ENCODE measurements around the gene GRIA1. TPM values are rescaled to one million over a fixed set of nuclear protein-coding genes. Genes with fewer than 3 reads are reported as not detected.

Gene GRIA1
- polyA plus RNA-seq, 4 donors, result 0.03 to 0.04 TPM; not detected in 2

DNA sequence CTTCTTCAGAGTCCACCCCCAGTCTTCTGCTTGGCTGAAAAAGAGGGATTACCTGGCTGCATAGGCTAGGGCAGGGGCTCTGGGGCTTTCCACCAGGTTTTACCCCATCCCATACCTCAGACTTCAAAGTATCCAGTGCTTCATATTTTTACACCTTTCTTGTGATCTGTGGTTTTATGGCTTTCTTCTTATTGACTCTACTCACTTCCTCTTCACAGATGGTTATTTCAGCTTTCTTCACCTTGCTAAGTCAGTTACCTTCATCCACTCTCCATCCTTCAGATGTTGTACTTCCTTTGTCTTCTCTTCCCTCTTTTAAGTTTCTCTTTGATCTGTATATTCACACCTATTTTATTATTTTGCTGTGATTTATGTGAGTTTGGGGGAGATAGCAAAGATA, 104.3 kb downstream of the GRIA1 start:
- Histone ChIP-seq H3K27ac (ENCODE audit: low read depth in 1 of 3, low read length in 2 of 3) (no peak overlapping the region), H3K9me3 (ENCODE audit: control insufficient read depth in 2 of 2, insufficient read depth in 1 of 2, low read depth in 1 of 2, low read length in 1 of 2) (no peaks in the 10 kb centered on the region)
- no peak for FAIRE-seq

GRCh38 chr5:153598099-153598498, 107.6 kb downstream of the GRIA1 start:
- no peaks in the 10 kb centered on the region for H3K4me1 ChIP-seq (ENCODE audit: control insufficient read depth in 3 of 3, insufficient read depth in 2 of 3, low read depth in 1 of 3, low read length in 2 of 3)
- H3K27me3 ChIP-seq (ENCODE audit: control insufficient read depth in 3 of 3, insufficient read depth in 3 of 3, low read length in 3 of 3), result peaks cover 0 to 3% (median 0%) of the 10 kb centered on the region in 3 donors
- FAIRE-seq, result no peak
- no peaks in the 10 kb centered on the region for H3K36me3 ChIP-seq (ENCODE audit: control insufficient read depth in 3 of 3, insufficient read depth in 2 of 3, low read depth in 1 of 3, low read length in 3 of 3)
- H3K9me3 ChIP-seq (ENCODE audit: control insufficient read depth in 2 of 2, insufficient read depth in 1 of 2, low read depth in 1 of 2, low read length in 1 of 2), result no peaks in the 10 kb centered on the region
- no peak overlapping the region for H3K27ac ChIP-seq (ENCODE audit: low read depth in 1 of 3, low read length in 2 of 3)
- no peak overlapping the region for H3K4me3 ChIP-seq (ENCODE audit: low read depth in 1 of 3, low read length in 3 of 3)
- DNase-seq, result no peak

More for the DNA sequence above, 104.3 kb downstream of the GRIA1 start:
- H3K4me3 ChIP-seq (ENCODE audit: low read depth in 1 of 3, low read length in 3 of 3), result no peak overlapping the region
- H3K4me1 ChIP-seq (ENCODE audit: control insufficient read depth in 3 of 3, insufficient read depth in 2 of 3, low read depth in 1 of 3, low read length in 2 of 3), result no peaks in the 10 kb centered on the region
- no peaks in the 10 kb centered on the region for H3K36me3 ChIP-seq (ENCODE audit: control insufficient read depth in 3 of 3, insufficient read depth in 2 of 3, low read depth in 1 of 3, low read length in 3 of 3)
- H3K27me3 ChIP-seq (ENCODE audit: control insufficient read depth in 3 of 3, insufficient read depth in 3 of 3, low read length in 3 of 3), result peaks cover 0 to 3% (median 0%) of the 10 kb centered on the region in 3 donors
- no peak for DNase-seq

GRCh38 chr5:153601377-153601776, 110.9 kb downstream of the GRIA1 start:
- DNase-seq (no peak), FAIRE-seq (no peak)
- H3K27ac ChIP-seq (ENCODE audit: low read depth in 1 of 3, low read length in 2 of 3), result no peak overlapping the region
- WGBS, 3 donors, result 48 to 62% (median 54%) methylated on average over 1 of the region's 1 CpG
- H3K4me3 ChIP-seq (ENCODE audit: low read depth in 1 of 3, low read length in 3 of 3), result no peak overlapping the region
- H3K27me3 ChIP-seq (ENCODE audit: control insufficient read depth in 3 of 3, insufficient read depth in 3 of 3, low read length in 3 of 3), result peaks cover 0 to 3% (median 0%) of the 10 kb centered on the region in 3 donors
- H3K4me1 ChIP-seq (ENCODE audit: control insufficient read depth in 3 of 3, insufficient read depth in 2 of 3, low read depth in 1 of 3, low read length in 2 of 3), result no peaks in the 10 kb centered on the region
- H3K9me3 ChIP-seq (ENCODE audit: control insufficient read depth in 2 of 2, insufficient read depth in 1 of 2, low read depth in 1 of 2, low read length in 1 of 2), result no peaks in the 10 kb centered on the region
- H3K36me3 ChIP-seq (ENCODE audit: control insufficient read depth in 3 of 3, insufficient read depth in 2 of 3, low read depth in 1 of 3, low read length in 3 of 3), result no peaks in the 10 kb centered on the region

GRCh38 chr5:153605386-153605785, 114.9 kb downstream of the GRIA1 start:
- 69 to 78% (median 73%) methylated on average over 1 of the region's 1 CpG for WGBS, 3 donors
- H3K27me3 ChIP-seq (ENCODE audit: control insufficient read depth in 3 of 3, insufficient read depth in 3 of 3, low read length in 3 of 3), result no peaks in the 10 kb centered on the region
- H3K4me3 ChIP-seq (ENCODE audit: low read depth in 1 of 3, low read length in 3 of 3), result no peak overlapping the region
- H3K36me3 ChIP-seq (ENCODE audit: control insufficient read depth in 3 of 3, insufficient read depth in 2 of 3, low read depth in 1 of 3, low read length in 3 of 3), result no peaks in the 10 kb centered on the region
- no peak overlapping the region for H3K27ac ChIP-seq (ENCODE audit: low read depth in 1 of 3, low read length in 2 of 3)
- DNase-seq (no peak), FAIRE-seq (no peak)
- no peaks in the 10 kb centered on the region for H3K9me3 ChIP-seq (ENCODE audit: control insufficient read depth in 2 of 2, insufficient read depth in 1 of 2, low read depth in 1 of 2, low read length in 1 of 2)
- H3K4me1 ChIP-seq (ENCODE audit: control insufficient read depth in 3 of 3, insufficient read depth in 2 of 3, low read depth in 1 of 3, low read length in 2 of 3), result no peaks in the 10 kb centered on the region

GRCh38 chr5:153610009-153610408, 119.5 kb downstream of the GRIA1 start:
- FAIRE-seq, result no peak
- Histone ChIP-seq H3K9me3 (ENCODE audit: control insufficient read depth in 2 of 2, insufficient read depth in 1 of 2, low read depth in 1 of 2, low read length in 1 of 2) (no peaks in the 10 kb centered on the region), H3K27me3 (ENCODE audit: control insufficient read depth in 3 of 3, insufficient read depth in 3 of 3, low read length in 3 of 3) (no peaks in the 10 kb centered on the region), H3K4me1 (ENCODE audit: control insufficient read depth in 3 of 3, insufficient read depth in 2 of 3, low read depth in 1 of 3, low read length in 2 of 3) (no peaks in the 10 kb centered on the region), H3K4me3 (ENCODE audit: low read depth in 1 of 3, low read length in 3 of 3) (no peak overlapping the region), H3K36me3 (ENCODE audit: control insufficient read depth in 3 of 3, insufficient read depth in 2 of 3, low read depth in 1 of 3, low read length in 3 of 3) (no peaks in the 10 kb centered on the region), H3K27ac (ENCODE audit: low read depth in 1 of 3, low read length in 2 of 3) (no peak overlapping the region)
- no peak for DNase-seq

GRCh38 chr5:153610811-153611210, 120.3 kb downstream of the GRIA1 start:
- DNase-seq (no peak), FAIRE-seq (no peak)
- 59 to 82% (median 76%) methylated on average over 3 of the region's 3 CpGs for WGBS, 3 donors

DNA sequence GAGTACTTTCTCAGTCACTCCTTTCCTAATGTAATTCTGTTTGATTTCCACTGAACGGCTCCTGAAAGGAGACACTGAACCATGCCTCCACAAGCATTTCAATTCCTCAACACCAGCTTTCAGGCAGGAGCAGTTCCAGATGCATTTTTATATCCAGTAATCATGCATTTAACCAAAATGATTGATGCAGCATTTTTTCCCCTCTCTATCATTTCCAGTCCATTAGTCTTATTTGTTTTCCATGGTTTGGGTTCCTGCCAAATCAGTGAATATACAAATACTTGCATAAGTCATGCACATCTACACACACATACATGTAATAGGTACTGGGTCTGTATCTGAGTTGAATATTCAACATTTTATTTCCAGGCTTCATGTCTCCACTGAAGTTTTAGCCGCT, 122.7 kb downstream of the GRIA1 start:
- no peaks in the 10 kb centered on the region for H3K36me3 ChIP-seq (ENCODE audit: control insufficient read depth in 3 of 3, insufficient read depth in 2 of 3, low read depth in 1 of 3, low read length in 3 of 3)
- no peaks in the 10 kb centered on the region for H3K27me3 ChIP-seq (ENCODE audit: control insufficient read depth in 3 of 3, insufficient read depth in 3 of 3, low read length in 3 of 3)
- FAIRE-seq (no peak), DNase-seq (no peak)
- no peaks in the 10 kb centered on the region for H3K4me1 ChIP-seq (ENCODE audit: control insufficient read depth in 3 of 3, insufficient read depth in 2 of 3, low read depth in 1 of 3, low read length in 2 of 3)
- no peak overlapping the region for H3K4me3 ChIP-seq (ENCODE audit: low read depth in 1 of 3, low read length in 3 of 3)
- no peak overlapping the region for H3K27ac ChIP-seq (ENCODE audit: low read depth in 1 of 3, low read length in 2 of 3)
- 72 to 81% (median 80%) methylated on average over 2 of the region's 2 CpGs for WGBS, 3 donors
- no peaks in the 10 kb centered on the region for H3K9me3 ChIP-seq (ENCODE audit: control insufficient read depth in 2 of 2, insufficient read depth in 1 of 2, low read depth in 1 of 2, low read length in 1 of 2)

More at GRCh38 chr5:153610811-153611210, 120.3 kb downstream of the GRIA1 start:
- Histone ChIP-seq H3K9me3 (ENCODE audit: control insufficient read depth in 2 of 2, insufficient read depth in 1 of 2, low read depth in 1 of 2, low read length in 1 of 2) (no peaks in the 10 kb centered on the region), H3K36me3 (ENCODE audit: control insufficient read depth in 3 of 3, insufficient read depth in 2 of 3, low read depth in 1 of 3, low read length in 3 of 3) (no peaks in the 10 kb centered on the region), H3K4me1 (ENCODE audit: control insufficient read depth in 3 of 3, insufficient read depth in 2 of 3, low read depth in 1 of 3, low read length in 2 of 3) (no peaks in the 10 kb centered on the region), H3K27me3 (ENCODE audit: control insufficient read depth in 3 of 3, insufficient read depth in 3 of 3, low read length in 3 of 3) (no peaks in the 10 kb centered on the region), H3K27ac (ENCODE audit: low read depth in 1 of 3, low read length in 2 of 3) (no peak overlapping the region), H3K4me3 (ENCODE audit: low read depth in 1 of 3, low read length in 3 of 3) (no peak overlapping the region)

- DNase-seq (no peak), FAIRE-seq (no peak)
- Histone ChIP-seq H3K4me1 (ENCODE audit: control insufficient read depth in 3 of 3, insufficient read depth in 2 of 3, low read depth in 1 of 3, low read length in 2 of 3) (no peaks in the 10 kb centered on the region), H3K4me3 (ENCODE audit: low read depth in 1 of 3, low read length in 3 of 3) (no peak overlapping the region), H3K9me3 (ENCODE audit: control insufficient read depth in 2 of 2, insufficient read depth in 1 of 2, low read depth in 1 of 2, low read length in 1 of 2) (no peaks in the 10 kb centered on the region), H3K27ac (ENCODE audit: low read depth in 1 of 3, low read length in 2 of 3) (no peak overlapping the region), H3K27me3 (ENCODE audit: control insufficient read depth in 3 of 3, insufficient read depth in 3 of 3, low read length in 3 of 3) (no peaks in the 10 kb centered on the region), H3K36me3 (ENCODE audit: control insufficient read depth in 3 of 3, insufficient read depth in 2 of 3, low read depth in 1 of 3, low read length in 3 of 3) (no peaks in the 10 kb centered on the region)
- 74 to 85% (median 75%) methylated on average over 8 of the region's 8 CpGs for WGBS, 3 donors
These were observed 123.2 kb downstream of the GRIA1 start for GRCh38 chr5:153613672-153614071.

DNA sequence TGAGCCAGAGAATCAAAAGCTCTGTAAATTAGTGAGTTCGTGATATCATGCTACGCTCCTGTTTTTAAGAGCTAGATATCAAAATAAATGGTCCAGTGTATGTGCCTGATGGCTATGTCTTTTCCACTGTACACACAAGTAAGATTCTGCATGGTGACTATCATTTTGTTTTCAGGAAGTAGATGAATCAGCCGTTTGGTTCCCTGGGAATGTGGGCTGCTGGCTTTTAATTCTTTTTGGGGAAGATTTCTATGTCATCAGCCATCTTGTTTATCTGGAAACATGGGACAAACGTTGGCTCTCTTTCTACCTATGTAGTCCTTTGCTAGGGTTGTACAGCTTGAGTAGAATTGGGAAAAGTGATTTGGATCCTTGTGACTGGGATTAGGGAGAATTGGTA, 126.7 kb downstream of the GRIA1 start:
- Histone ChIP-seq H3K4me1 (ENCODE audit: control insufficient read depth in 3 of 3, insufficient read depth in 2 of 3, low read depth in 1 of 3, low read length in 2 of 3) (no peaks in the 10 kb centered on the region), H3K27me3 (ENCODE audit: control insufficient read depth in 3 of 3, insufficient read depth in 3 of 3, low read length in 3 of 3) (no peaks in the 10 kb centered on the region), H3K27ac (ENCODE audit: low read depth in 1 of 3, low read length in 2 of 3) (no peak overlapping the region), H3K4me3 (ENCODE audit: low read depth in 1 of 3, low read length in 3 of 3) (no peak overlapping the region), H3K9me3 (ENCODE audit: control insufficient read depth in 2 of 2, insufficient read depth in 1 of 2, low read depth in 1 of 2, low read length in 1 of 2) (no peaks in the 10 kb centered on the region), H3K36me3 (ENCODE audit: control insufficient read depth in 3 of 3, insufficient read depth in 2 of 3, low read depth in 1 of 3, low read length in 3 of 3) (no peaks in the 10 kb centered on the region)
- no peak for DNase-seq
- FAIRE-seq, result no peak
- 43 to 77% (median 73%) methylated on average over 4 of the region's 4 CpGs for WGBS, 3 donors

Data from small intestine (tissue), 7 donors.